ENCODE results near the gene AGTRAP.

DNA sequence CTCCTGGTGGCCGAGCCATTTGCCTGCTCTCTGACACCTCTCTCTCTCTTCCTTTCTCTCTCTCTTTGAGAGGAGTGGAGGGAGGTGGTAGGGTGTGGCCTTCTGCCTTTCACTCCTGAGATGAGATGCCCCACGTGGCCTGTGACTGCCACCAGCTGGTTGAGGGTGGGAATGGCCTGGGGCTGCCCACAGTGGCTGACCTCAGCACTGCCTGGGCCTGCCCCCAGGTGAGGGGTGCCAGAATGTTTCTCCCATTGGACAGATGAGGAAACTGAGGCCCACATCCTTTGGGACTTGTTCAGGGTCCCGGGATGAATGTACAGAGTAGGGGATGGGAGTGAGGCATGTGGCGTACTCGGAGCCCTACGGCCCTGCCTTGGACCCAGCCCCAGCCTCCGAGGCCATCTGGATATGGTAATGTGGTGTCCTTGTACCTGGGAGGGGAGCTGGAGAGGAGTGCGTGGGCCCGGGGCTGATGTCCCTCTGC, 13.3 kb downstream of the AGTRAP start:
- TF ChIP-seq, protein P1, sequence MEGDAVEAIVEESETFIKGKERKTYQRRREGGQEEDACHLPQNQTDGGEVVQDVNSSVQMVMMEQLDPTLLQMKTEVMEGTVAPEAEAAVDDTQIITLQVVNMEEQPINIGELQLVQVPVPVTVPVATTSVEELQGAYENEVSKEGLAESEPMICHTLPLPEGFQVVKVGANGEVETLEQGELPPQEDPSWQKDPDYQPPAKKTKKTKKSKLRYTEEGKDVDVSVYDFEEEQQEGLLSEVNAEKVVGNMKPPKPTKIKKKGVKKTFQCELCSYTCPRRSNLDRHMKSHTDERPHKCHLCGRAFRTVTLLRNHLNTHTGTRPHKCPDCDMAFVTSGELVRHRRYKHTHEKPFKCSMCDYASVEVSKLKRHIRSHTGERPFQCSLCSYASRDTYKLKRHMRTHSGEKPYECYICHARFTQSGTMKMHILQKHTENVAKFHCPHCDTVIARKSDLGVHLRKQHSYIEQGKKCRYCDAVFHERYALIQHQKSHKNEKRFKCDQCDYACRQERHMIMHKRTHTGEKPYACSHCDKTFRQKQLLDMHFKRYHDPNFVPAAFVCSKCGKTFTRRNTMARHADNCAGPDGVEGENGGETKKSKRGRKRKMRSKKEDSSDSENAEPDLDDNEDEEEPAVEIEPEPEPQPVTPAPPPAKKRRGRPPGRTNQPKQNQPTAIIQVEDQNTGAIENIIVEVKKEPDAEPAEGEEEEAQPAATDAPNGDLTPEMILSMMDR (conservative IDR thresholded peaks at IDR 0.05; ENCODE audit: low read depth, low read length) = peak; percentile 20; the same call in 1 of the 2 replicates
- no peak for TF ChIP-seq NFE2L2 (IDR thresholded peaks at IDR 0.05; ENCODE audit: low read depth, low read length)
- TF ChIP-seq POLR2A (IDR thresholded peaks at IDR 0.05; ENCODE audit: low read depth, low read length) = no peak
- no peak for TF ChIP-seq BHLHE40 (IDR thresholded peaks at IDR 0.05; ENCODE audit: low read depth, low read length)

Measured in IMR-90 (cell line).